Spleen (tissue), 11 donors: ENCODE data around the gene SHROOM4. TPM values are rescaled to one million over a fixed set of nuclear protein-coding genes. Genes with fewer than 3 reads are reported as not detected.
A peak's percentile ranks its signal among the peaks of the same experiment; 100 is the strongest.

Source experiments
- DNase-seq: peaks from one replicate; pipeline ENCODE4 v3.0.0-alpha.2; 2020
- H3K27ac ChIP-seq, 8 donors: fragments of 200-600 bp; sonication (generic) in 7 of 8; 1 replicate in 4 of 8; 2 replicates in 4 of 8; pipeline versions ENCODE4 v1.5.0 to v1.8.0; 2016 to 2021; ENCODE audit warnings: inconsistent platforms in 4 of 8, mild to moderate bottlenecking in 4 of 8, moderate library complexity in 1 of 8
- H3K27me3 ChIP-seq, 7 donors: fragments of 200-600 bp; sonication (generic) in 6 of 7; replicated peaks in 1 of 7; 1 replicate in 4 of 7; 2 replicates in 3 of 7; pipeline versions ENCODE4 v1.5.0 to v1.8.0; 2016 to 2021; ENCODE audit warnings: inconsistent platforms in 3 of 7, mild to moderate bottlenecking in 1 of 7
- H3K36me3 ChIP-seq, 6 donors: fragments of 200-600 bp; sonication (generic) in 5 of 6; 1 replicate in 4 of 6; 2 replicates in 2 of 6; pipeline versions ENCODE4 v1.5.0 to v1.8.0; 2016 to 2021; ENCODE audit warnings: inconsistent platforms in 2 of 6
- H3K4me1 ChIP-seq, 6 donors: fragments of 200-600 bp; sonication (generic) in 5 of 6; 1 replicate in 3 of 6; 2 replicates in 3 of 6; pipeline versions ENCODE4 v1.5.0 to v1.8.0; 2016 to 2021; ENCODE audit warnings: inconsistent platforms in 3 of 6
- H3K4me3 ChIP-seq, 8 donors: fragments of 200-600 bp; sonication (generic) in 7 of 8; 1 replicate in 4 of 8; 2 replicates in 4 of 8; pipeline versions ENCODE4 v1.5.0 to v1.8.0; 2016 to 2021; ENCODE audit warnings: inconsistent platforms in 4 of 8, mild to moderate bottlenecking in 4 of 8, moderate library complexity in 2 of 8
- H3K9me3 ChIP-seq, 8 donors: fragments of 200-600 bp; sonication (generic) in 7 of 8; 1 replicate in 4 of 8; 2 replicates in 4 of 8; pipeline versions ENCODE4 v1.5.0 to v1.8.0; 2016 to 2021; ENCODE audit warnings: inconsistent platforms in 4 of 8
- POLR2A ChIP-seq, 3 donors: fragments of 450-650 bp; IDR thresholded peaks; one replicate each; pipeline ENCODE4 v1.5.1; 2017; ENCODE audit warnings: antibody characterized with exemption in 3 of 3, mild to moderate bottlenecking in 1 of 3
- POLR2AphosphoS5 ChIP-seq, 3 donors: sonication (generic); formaldehyde crosslinking; IDR thresholded peaks; one replicate each; pipeline ENCODE4 v1.5.1; 2017; ENCODE audit warnings: antibody characterized with exemption in 3 of 3
- WGBS, 5 donors: extraction: QIAGEN DNeasy Blood & Tissue Kit in 3 of 5; methylation state at CpG; one replicate each; pipeline versions ENCODE4 v1.1.5 to v1.1.7; 2013 to 2018; 5-methylcytosine and 5-hydroxymethylcytosine counted together
- intact Hi-C: fragments of 100-400 bp; cut with DNase I; formaldehyde crosslinking; loops from one replicate; pipeline ENCODE4 v1.15.0; 2023; ENCODE audit warnings: low total_unique reads
- polyA plus RNA-seq, 3 donors: library from polyadenylated mRNA; stranded (reverse); fragments of 200-250 nt; gene quantifications; one replicate each; pipeline ENCODE4 v1.2.1, GENCODE V29; 2013
- total RNA-seq, 7 donors: library from RNA; depleted of rRNA in 3 of 7; stranded (reverse); fragments of >200 nt in 3 of 7; fragmentation: NEBNext Ultra II Directional in 4 of 7; extraction: Animal tissue kit (Norgen Biotek cat#: 25700) in 4 of 7; gene quantifications; one replicate each; pipeline versions ENCODE4 v1.1.0 to v1.2.1, GENCODE V29; 2016 to 2021
- TF ChIP-seq, protein P1 (sequence below), 11 experiments: fragments of 200-600 bp in 7 of 11; fragments of 450-650 bp in 4 of 11; sonication (generic) in 4 of 11; IDR thresholded peaks in 8 of 11; conservative IDR thresholded peaks in 3 of 11; 1 replicate in 7 of 11; 2 replicates in 4 of 11; pipeline versions ENCODE4 v1.4.0 to v1.8.0; 2016 to 2021; ENCODE audit warnings: antibody characterized with exemption in 11 of 11, inconsistent platforms in 4 of 11, mild to moderate bottlenecking in 1 of 11
- donor health status: healthy with polysubstance abuse.
- donor health status: DM: no; HTN: no; CAD: no; lungs with moderate emphysema.
- donor health status: DM: no; HTN: no; CAD: no.
- donor health status: Bipolar disorder and iron deficiency.
- donor health status: healthy.
- donor health status: DM: no; HTN: no; CAD: no.
- donor health status: DM: yes; HTN: yes; CAD: no.

SHROOM4 gene
- total and polyA plus RNA-seq, 10 donors = 0.24 to 4.4 (median 2.4) TPM

DNA sequence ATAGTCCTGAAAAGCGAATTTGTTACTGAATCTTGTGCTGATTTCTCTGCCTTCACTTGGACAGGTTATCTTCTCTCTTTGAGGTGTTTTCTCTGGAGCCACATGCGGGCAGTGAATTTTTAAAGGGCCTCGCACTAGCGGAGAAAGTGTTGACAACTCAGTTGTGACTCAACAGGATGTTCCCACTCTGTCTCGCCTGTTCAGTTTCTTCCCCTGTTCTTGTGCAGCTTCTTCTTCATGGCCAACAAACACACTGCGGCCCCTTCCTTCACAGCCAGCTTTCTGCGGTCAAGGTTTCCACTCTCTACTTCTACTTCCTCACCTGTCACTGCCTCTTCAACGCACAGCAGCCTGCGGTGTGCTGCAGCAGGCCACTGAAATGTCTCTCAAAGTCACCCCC lies 1.1 kb upstream of the SHROOM4 start:
- Histone ChIP-seq H3K36me3 (no peaks in the 10 kb centered on the region), H3K27ac (peak overlapping the region in 5 of 8 donors; percentile 47 to 79 (median 66)), H3K9me3 (no peaks in the 10 kb centered on the region), H3K4me3 (no peak overlapping the region), H3K27me3 (peaks cover 0 to 34% (median 18%) of the 10 kb centered on the region in 7 donors), H3K4me1 (peaks cover 0 to 21% (median 0%) of the 10 kb centered on the region in 6 donors)
- intact Hi-C loops = no loop called here
- WGBS, 5 donors = 21 to 44% (median 36%) methylated on average over 9 of the region's 9 CpGs
- TF ChIP-seq, protein P1, sequence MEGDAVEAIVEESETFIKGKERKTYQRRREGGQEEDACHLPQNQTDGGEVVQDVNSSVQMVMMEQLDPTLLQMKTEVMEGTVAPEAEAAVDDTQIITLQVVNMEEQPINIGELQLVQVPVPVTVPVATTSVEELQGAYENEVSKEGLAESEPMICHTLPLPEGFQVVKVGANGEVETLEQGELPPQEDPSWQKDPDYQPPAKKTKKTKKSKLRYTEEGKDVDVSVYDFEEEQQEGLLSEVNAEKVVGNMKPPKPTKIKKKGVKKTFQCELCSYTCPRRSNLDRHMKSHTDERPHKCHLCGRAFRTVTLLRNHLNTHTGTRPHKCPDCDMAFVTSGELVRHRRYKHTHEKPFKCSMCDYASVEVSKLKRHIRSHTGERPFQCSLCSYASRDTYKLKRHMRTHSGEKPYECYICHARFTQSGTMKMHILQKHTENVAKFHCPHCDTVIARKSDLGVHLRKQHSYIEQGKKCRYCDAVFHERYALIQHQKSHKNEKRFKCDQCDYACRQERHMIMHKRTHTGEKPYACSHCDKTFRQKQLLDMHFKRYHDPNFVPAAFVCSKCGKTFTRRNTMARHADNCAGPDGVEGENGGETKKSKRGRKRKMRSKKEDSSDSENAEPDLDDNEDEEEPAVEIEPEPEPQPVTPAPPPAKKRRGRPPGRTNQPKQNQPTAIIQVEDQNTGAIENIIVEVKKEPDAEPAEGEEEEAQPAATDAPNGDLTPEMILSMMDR (IDR thresholded peaks at IDR 0.05 in 8 of 11, conservative IDR thresholded peaks at IDR 0.05 in 3 of 11) = no peak
- no peak for TF ChIP-seq POLR2A (IDR thresholded peaks at IDR 0.05)
- TF ChIP-seq POLR2AphosphoS5 (IDR thresholded peaks at IDR 0.05) = no peak
- no peak for DNase-seq

DNA sequence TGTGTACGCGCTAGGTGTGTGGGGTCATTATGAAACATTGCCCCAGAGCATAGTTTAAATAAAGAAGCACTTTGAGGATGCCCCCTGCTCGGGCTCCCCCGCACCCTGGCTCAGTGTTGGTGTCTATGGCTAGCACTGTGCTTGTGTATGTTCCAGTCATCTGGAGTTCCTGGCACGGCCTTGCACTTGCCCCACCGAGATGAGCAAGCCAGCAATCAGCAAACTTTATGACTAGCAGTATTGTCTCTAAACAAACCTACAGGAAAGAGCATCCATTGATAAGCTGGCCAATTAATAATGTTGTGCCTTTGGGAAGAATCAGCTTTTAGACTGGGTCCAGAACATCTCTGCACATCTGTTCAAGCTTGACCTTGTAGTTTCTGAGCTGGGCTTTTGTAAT lies 707 bp upstream of the SHROOM4 start:
- WGBS, 5 donors = 54 to 76% (median 69%) methylated on average over 6 of the region's 6 CpGs
- H3K27ac ChIP-seq = peak overlapping the region in 7 of 8 donors; percentile 47 to 79 (median 64)
- intact Hi-C loops = no loop called here
- no peaks in the 10 kb centered on the region for H3K9me3 ChIP-seq
- no peaks in the 10 kb centered on the region for H3K36me3 ChIP-seq
- H3K27me3 ChIP-seq = peaks cover 0 to 34% (median 18%) of the 10 kb centered on the region in 7 donors
- H3K4me1 ChIP-seq = peaks cover 0 to 21% (median 0%) of the 10 kb centered on the region in 6 donors
- TF ChIP-seq, protein P1 (IDR thresholded peaks at IDR 0.05 in 8 of 11, conservative IDR thresholded peaks at IDR 0.05 in 3 of 11) = no peak
- TF ChIP-seq POLR2AphosphoS5 (IDR thresholded peaks at IDR 0.05) (no peak), POLR2A (IDR thresholded peaks at IDR 0.05) (no peak)
- DNase-seq = no peak
- H3K4me3 ChIP-seq = peak overlapping the region in 2 of 8 donors; percentile 43 to 62

DNA sequence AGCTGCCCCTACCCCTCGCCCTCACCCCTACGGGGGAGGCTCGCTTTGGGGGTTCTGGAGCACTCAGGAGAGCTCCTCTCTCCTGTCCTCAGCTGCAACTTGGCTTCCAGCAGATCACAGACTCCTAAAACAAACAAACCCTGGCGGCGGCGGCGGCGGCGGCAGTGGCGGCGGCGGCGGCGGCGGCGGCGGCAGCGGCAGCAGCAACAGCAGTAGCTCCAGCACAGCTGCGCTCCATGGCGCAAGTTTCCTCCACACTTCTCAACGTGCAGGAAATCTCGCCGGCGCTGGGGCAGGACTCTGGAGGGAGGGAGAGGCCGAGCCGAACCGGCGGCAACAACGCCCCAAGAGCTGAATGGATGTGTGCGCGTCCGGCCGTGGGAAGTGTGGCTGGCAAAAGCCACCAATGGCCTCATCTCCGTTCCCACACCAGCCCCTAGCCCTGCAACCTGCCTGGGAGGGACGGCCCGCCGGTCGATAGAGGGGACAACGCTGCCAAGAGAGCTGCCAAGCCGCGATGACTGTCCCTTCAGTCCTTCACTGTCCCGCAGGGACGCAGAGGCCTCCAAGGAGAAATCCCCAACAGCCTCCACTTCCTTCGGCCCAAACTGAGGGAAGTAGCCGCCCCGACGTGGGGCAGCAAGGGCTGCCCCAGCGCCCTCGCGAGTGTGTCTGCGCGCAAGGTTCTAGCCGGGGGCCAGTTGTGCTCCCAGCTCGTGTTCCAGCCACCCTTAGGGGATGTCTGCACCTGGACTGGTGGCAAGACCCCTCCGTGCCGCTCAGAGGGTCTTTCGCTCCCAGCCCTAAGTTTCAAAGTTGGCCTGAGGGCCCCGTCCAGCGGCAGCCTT lies 775 bp downstream of the SHROOM4 start:
- H3K27me3 ChIP-seq = peaks cover 0 to 34% (median 18%) of the 10 kb centered on the region in 7 donors
- DNase-seq = peak; percentile 82
- no peaks in the 10 kb centered on the region for H3K9me3 ChIP-seq
- H3K4me3 ChIP-seq = peak overlapping the region; percentile 9 to 62 (median 32)
- no peaks in the 10 kb centered on the region for H3K36me3 ChIP-seq
- 0 to 33% (median 2%) methylated on average over 25 to 59 of the region's 59 CpGs for WGBS, 5 donors
- intact Hi-C loops = no loop called here
- no peak for TF ChIP-seq POLR2A (IDR thresholded peaks at IDR 0.05)
- TF ChIP-seq, protein P1 (IDR thresholded peaks at IDR 0.05 in 8 of 11, conservative IDR thresholded peaks at IDR 0.05 in 3 of 11) = no peak
- TF ChIP-seq POLR2AphosphoS5 (IDR thresholded peaks at IDR 0.05) = no peak
- H3K27ac ChIP-seq = peak overlapping the region in 7 of 8 donors; percentile 55 to 79 (median 64)
- H3K4me1 ChIP-seq = peaks cover 0 to 21% (median 0%) of the 10 kb centered on the region in 6 donors

DNA sequence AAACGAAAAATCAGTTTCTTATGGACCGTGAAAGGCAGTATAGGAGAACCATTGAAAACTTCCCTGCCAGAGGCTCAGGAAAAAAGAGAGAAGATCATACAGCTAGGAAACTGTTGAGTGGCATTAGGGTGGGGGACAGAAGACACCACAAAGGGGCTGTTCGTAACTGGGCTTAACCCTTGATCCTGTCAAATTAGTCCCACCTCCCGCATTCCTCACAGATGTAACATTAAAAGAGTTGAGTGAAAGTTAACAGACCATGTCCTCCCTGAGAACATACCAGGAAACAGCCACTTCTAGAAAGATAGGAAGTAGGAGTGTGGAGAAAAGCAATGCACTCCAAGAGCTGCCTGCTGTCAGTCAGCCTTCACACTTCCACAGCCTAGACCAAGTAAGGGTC lies 8.7 kb downstream of the SHROOM4 start:
- DNase-seq = no peak
- no peaks in the 10 kb centered on the region for H3K27me3 ChIP-seq
- TF ChIP-seq, protein P1 (IDR thresholded peaks at IDR 0.05 in 8 of 11, conservative IDR thresholded peaks at IDR 0.05 in 3 of 11) = no peak
- TF ChIP-seq POLR2A (IDR thresholded peaks at IDR 0.05) (no peak), POLR2AphosphoS5 (IDR thresholded peaks at IDR 0.05) (no peak)
- no peaks in the 10 kb centered on the region for H3K9me3 ChIP-seq
- intact Hi-C loops = no loop called here
- H3K27ac ChIP-seq = no peak overlapping the region
- H3K4me1 ChIP-seq = no peaks in the 10 kb centered on the region
- WGBS, 5 donors = 58 to 79% (median 63%) methylated on average over 4 of the region's 4 CpGs
- H3K36me3 ChIP-seq = no peaks in the 10 kb centered on the region
- no peak overlapping the region for H3K4me3 ChIP-seq
